Right lobe of liver (tissue), 4 donors: ENCODE results near the gene RBFOX2.

Source experiments
- POLR2A ChIP-seq: fragments of 450-650 bp; IDR thresholded peaks from one replicate; pipeline ENCODE4 v1.6.1; 2017; ENCODE audit warnings: antibody characterized with exemption, mild to moderate bottlenecking
- TF ChIP-seq, protein P1 (sequence below), 4 donors: fragments of 200-600 bp in 3 of 4; fragments of 450-650 bp in 1 of 4; IDR thresholded peaks; one replicate each; pipeline versions ENCODE4 v1.5.1 to v1.8.0; 2016 to 2022; ENCODE audit warnings: antibody characterized with exemption in 4 of 4, mild to moderate bottlenecking in 2 of 4
- donor health status: DM: no; HTN: no; CAD: no.
- donor health status: DM: no; HTN: no; CAD: no.
- donor health status: DM: no; HTN: yes; CAD: no.

DNA sequence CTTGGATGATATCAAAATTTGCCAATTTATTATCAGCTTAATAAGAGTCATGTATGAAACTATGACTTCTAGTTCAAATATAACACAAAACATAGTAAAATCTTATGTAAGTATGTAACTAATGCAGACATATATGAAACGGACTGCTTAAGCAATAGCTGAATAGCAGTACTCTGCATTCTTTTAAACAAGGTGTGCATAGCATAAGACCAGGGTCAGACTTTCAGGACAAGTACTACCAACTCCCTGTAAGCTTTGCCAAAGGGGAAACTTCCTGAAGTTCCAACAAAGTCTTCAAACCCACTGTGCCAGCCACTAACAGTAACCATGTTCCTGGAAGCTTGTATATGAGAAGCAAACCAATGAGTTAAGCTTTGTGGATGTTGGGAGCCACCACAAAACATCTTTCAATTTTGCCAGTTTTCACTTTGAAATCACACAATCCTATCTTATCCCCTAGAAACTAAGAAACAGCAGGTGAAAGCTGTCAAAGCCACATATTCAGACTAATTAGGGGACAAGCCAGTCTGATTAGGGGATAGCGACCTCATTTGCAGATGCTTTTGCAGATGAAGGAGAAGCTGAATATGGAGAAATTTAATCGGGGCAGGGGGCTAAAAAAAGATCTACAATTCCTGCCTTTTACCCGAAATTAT lies 13.3 kb downstream of the RBFOX2 start:
- TF ChIP-seq, protein P1, sequence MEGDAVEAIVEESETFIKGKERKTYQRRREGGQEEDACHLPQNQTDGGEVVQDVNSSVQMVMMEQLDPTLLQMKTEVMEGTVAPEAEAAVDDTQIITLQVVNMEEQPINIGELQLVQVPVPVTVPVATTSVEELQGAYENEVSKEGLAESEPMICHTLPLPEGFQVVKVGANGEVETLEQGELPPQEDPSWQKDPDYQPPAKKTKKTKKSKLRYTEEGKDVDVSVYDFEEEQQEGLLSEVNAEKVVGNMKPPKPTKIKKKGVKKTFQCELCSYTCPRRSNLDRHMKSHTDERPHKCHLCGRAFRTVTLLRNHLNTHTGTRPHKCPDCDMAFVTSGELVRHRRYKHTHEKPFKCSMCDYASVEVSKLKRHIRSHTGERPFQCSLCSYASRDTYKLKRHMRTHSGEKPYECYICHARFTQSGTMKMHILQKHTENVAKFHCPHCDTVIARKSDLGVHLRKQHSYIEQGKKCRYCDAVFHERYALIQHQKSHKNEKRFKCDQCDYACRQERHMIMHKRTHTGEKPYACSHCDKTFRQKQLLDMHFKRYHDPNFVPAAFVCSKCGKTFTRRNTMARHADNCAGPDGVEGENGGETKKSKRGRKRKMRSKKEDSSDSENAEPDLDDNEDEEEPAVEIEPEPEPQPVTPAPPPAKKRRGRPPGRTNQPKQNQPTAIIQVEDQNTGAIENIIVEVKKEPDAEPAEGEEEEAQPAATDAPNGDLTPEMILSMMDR (IDR thresholded peaks at IDR 0.05) = no peak
- no peak for TF ChIP-seq POLR2A
